Choroid plexus epithelial cell (primary cell): ENCODE results near the gene CFAP58.
A peak's percentile ranks its signal among the peaks of the same experiment; 100 is the strongest.

Source experiments
- DNase-seq: peaks from one replicate; pipeline ENCODE4 v3.0.0-alpha.2; 2010; ENCODE audit warnings: low read depth
- H3K4me3 ChIP-seq: 2 replicates; pipeline ENCODE4 v1.5.1; 2011; ENCODE audit warnings: low read depth, mild to moderate bottlenecking, control low read depth, low read length, moderate library complexity
- CTCF ChIP-seq: conservative IDR thresholded peaks from 2 replicates; pipeline ENCODE4 v1.5.1; 2011; ENCODE audit warnings: low read depth, mild to moderate bottlenecking, control low read depth, inconsistent platforms, low read length, moderate library complexity

CFAP58 gene

GRCh38 chr10:104351061-104351702, 2.5 kb upstream of the CFAP58 start:
- peak; percentile 39 for DNase-seq
- no peak for TF ChIP-seq CTCF
- no peak overlapping the region for H3K4me3 ChIP-seq

GRCh38 chr10:104351919-104352318, 1.7 kb upstream of the CFAP58 start:
- no peak for DNase-seq
- H3K4me3 ChIP-seq: no peak overlapping the region
- no peak for TF ChIP-seq CTCF

GRCh38 chr10:104359811-104360210, 6.2 kb downstream of the CFAP58 start:
- no peak for DNase-seq
- TF ChIP-seq CTCF: no peak

GRCh38 chr10:104367904-104368303, 14.3 kb downstream of the CFAP58 start:
- TF ChIP-seq CTCF: no peak
- H3K4me3 ChIP-seq: no peak overlapping the region
- no peak for DNase-seq

More at GRCh38 chr10:104359811-104360210, 6.2 kb downstream of the CFAP58 start:
- no peak overlapping the region for H3K4me3 ChIP-seq

- TF ChIP-seq CTCF: no peak
- no peak for DNase-seq
- H3K4me3 ChIP-seq: no peak overlapping the region
Observed at GRCh38 chr10:104368381-104368780, 14.7 kb downstream of the CFAP58 start.

- no peak overlapping the region for H3K4me3 ChIP-seq
- TF ChIP-seq CTCF: no peak
- no peak for DNase-seq
Observed at GRCh38 chr10:104371753-104372152, 18.1 kb downstream of the CFAP58 start.

GRCh38 chr10:104374591-104374990, 21.0 kb downstream of the CFAP58 start:
- H3K4me3 ChIP-seq: no peak overlapping the region
- TF ChIP-seq CTCF: no peak
- no peak for DNase-seq
